G401 (cell line): Measurements from ENCODE around the gene YBX2. TPM values are rescaled to one million over a fixed set of nuclear protein-coding genes. Genes with fewer than 3 reads are reported as not detected.
"Not testable (repeated sequence)": the region's sequence is repeated elsewhere in the genome, so short reads cannot be mapped to it uniquely, and the experiment has no call there.

ENCODE experiments used
- DNase-seq: peaks from one replicate; pipeline ENCODE4 v3.0.0-alpha.2; 2015; ENCODE audit warnings: low spot score
- in situ Hi-C: cut with HindIII; loops from 2 replicates; pipeline ENCODE4 v1.10.0; 2016; ENCODE audit warnings: low sequenced_read_pairs, mixed read lengths
- total RNA-seq: library from RNA; depleted of rRNA; stranded (reverse); fragments of >200 nt; shearing (Covaris generic); gene quantifications from 2 replicates; pipeline ENCODE4 v1.2.3, GENCODE V29; 2014; rRNA removed

The YBX2 gene
- total RNA-seq: 20.5 and 20.9 TPM in 2 replicates

DNA sequence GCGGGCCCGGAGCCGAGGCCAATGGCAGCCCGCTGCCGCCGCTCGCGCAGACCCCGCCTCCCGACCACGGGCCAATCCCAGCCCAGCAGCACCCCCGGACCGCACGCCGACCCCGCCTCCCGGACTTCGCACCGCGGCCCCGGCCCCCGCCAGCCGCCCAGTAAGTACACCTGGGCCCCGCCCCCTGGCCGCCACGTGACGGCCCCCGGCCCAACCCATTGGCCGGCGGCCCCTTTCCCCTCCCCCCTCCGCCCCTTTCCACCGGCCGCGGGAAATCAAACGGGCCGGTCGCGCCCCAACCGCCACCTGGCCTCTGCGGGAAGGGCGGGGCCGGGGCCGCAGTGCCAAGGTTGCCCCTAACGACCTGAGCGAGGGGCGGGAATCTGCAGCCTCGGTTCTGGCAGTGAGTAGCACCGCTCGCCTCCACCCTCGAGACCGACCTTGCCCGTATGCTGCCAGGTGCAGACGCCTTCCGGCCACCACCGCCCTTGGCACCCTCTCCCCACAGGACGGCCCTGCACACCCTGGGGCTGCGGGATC, at the start of gene YBX2:
Gene YBX2, minus strand, starts transcription at position 26 of the 540 bp plus-strand sequence. CDS start 139 bp downstream, outside the sequence.
- DNase-seq: peak; percentile 47
- in situ Hi-C loops: no loop called here

DNA sequence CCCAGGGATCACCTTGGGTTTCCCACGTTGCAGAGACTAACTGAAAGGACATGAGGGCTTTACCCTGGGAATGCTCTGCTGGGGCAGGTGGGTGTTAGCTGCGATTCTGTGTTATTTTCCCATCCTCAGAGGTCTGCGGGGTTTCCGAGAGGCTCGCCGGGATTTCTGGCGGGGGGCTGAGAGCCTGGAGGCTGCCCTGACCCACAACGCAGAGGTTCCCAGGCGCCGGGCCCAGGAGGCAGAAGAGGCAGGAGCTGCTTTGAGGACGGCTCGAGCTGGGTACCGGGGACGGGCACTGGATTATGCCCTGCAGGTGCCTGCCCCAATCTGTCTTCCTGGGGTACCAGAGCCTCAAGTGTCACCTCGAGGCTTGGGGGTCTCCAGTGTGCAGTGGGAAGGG, 48.8 kb upstream of the YBX2 start:
- in situ Hi-C loops: no loop called here
- no peak for DNase-seq

DNA sequence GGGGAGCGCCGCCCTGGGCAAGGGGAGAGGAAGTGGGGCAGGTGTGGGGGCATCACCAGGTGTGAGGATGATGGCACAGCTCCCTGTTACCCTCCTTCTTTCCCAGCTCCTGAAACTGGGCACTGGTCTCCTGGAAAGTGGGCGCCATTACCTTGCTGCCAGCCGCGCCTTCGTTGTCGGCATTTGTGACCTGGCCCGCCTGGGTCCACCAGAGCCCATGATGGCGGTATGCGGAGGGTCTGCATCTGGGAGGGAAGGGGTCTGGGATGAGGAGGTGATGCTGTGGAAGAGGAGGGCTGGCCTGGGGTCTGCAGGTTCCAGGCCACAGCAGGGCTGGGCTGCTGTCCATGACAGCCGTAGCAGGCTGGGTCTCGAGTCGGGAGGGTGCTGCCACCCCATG, 47.4 kb upstream of the YBX2 start:
- in situ Hi-C loops: no loop called here
- no peak for DNase-seq

DNA sequence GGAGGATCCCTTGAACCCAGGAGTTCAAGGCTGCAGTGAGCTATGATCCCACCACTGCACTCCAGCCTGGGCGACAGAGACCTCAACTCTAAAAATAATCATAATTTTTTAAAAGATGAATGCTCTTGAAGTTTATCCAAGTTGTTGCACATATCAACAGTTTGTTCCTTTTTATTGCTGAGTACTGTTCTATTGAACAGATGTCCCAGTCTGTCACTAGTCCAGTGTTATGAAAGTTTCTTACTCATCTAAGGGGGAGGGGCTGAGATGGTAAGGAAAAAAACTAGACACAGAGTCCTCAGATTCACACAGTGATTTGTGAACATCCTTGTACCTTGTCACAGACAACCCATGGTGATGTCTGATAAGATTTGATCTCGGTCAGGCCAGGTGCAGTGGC, 45.7 kb upstream of the YBX2 start:
- no peak for DNase-seq
- in situ Hi-C loops: no loop called here

DNA sequence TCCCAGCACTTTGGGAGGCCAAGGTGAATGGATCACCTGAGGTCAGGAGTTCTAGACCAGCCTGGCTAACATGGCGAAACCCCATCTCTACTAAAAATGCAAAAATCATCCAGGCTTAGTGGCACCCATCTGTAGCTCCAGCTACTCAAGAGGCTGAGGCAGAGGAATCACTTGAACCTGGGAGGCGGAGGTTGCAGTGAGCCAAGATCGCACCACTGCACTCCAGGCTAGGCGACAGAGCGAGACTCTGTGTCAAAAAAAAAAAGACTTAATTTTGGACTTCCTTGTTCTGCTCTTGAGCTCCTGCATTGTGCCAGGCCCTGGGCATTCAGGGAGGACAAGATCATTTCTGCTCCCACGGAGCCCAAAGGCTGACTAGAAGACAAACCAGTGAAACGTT, 43.2 kb upstream of the YBX2 start:
- in situ Hi-C loops, DNase-seq: not testable (repeated sequence)

DNA sequence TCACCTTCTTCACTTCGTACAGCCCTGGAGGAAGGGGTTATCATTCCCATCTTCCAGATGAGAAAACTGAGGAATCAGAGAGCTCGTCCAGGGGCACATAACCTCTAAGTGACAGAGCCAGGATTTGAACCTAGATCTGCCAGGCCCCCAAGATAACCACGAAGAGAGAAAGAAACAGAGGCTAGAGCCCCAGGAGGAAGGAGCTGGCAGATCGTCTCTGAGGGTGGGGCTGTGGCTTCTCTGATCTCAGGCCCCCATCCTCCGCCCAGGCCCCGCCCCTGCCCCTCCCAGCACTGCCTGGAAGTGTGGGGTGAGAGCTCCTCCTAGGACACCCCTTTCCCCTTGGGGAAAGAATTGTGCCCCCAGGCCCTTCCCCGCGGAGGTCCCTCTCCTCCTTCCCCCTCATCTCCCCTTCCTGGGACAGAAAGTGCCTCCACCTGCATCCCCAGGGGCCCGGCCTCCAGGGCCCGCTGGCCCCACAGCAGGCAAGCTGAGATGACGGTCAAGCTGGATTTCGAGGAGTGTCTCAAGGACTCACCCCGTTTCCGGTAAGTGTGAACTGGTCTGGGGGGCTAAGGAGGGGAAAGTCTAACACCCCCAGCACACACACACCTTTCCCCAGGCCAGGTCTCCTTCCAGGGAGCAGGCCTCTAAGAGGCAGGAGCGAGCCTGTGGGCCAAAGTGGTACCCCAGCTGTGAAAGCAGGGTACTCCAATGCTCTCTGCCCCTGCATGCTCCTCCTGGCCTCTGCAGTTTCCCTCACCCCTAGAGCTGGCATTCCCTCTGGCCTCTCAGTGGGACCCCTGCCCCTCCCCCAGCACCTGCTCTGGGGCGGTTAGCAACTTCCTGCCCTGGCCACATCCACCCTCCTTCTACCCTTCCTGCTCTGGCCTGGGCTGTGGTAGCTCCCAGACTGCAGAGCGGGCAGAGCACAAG, 42.1 kb upstream of the YBX2 start, which contains the start of gene ACAP1:
Gene ACAP1, plus strand, starts transcription at position 290 of the 936 bp plus-strand sequence. Its CDS starts 206 bp downstream, at position 496.
- in situ Hi-C loops: no loop called here
- no peak for DNase-seq

DNA sequence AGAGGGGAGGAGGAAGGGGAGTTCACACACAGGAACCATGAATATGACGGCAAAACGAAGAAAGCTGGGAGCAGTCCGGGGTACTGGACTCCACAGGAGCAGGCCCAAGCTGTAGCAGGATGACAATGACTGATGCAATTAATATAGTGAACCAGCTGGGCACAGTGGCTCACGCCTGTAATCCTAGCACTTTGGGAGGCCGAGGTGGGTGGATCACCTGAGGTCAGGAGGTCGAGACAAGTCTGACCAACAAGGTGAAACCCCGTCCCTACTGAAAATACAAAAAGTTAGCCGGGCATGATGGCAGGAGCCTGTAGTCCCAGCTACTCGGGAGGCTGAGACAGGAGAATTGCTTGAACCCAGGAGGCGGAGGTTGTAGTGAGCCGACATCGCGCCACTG, 41.3 kb upstream of the YBX2 start:
- in situ Hi-C loops: not testable (repeated sequence)

DNA sequence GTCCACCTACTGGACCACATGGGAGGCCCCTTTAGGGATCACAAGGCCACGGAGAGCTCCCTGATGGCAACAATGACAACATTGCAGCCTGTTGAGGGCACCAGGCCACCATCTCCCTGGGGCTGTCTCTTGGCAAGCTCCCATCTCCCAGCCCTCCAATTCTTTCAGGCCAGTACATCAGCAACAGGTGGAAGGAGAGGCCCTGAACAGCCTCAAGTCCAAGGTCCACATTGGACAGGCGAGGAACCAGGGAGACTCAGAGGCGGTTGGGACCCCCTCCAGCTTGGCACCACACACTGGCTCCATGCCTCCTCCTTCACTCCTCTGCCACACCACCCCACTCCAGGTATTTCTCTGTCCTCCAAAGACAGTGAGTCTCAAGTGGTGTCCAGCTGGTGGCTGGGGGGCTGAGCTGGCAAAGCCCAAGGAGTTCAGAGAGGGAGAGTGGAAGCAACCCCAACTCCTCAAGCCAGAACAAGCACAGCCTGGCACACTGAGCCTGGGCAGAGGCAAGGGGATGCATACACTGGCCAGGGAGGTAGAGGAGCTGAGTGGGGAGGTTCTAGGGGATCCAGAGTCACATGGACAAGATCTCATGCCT, 40.6 kb upstream of the YBX2 start:
- in situ Hi-C loops: no loop called here
- no peak for DNase-seq

More for the DNA sequence above, 41.3 kb upstream of the YBX2 start:
- not testable (repeated sequence) for DNase-seq

DNA sequence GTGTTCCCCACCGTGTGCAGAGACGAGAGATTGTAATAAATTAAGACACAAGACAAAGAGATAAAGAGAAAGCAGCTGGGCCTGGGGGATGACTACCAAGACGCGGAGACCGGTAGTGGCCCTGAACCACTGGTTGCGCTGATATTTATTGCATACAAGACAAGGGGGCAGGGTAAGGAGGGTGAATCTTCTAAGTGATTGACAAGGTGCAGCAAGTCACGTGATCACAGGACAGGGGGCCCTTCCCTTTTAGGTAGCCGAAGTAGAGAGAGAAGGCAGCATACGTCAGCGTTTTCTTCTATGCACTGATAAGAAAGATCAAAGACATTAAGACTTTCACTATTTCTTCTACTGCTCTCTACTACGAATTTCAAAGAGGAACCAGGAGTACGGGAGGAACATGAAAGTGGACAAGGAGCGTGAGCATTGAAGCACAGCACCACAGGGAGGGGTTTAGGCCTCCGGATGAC, 38.2 kb upstream of the YBX2 start:
- in situ Hi-C loops, DNase-seq: not testable (repeated sequence)

DNA sequence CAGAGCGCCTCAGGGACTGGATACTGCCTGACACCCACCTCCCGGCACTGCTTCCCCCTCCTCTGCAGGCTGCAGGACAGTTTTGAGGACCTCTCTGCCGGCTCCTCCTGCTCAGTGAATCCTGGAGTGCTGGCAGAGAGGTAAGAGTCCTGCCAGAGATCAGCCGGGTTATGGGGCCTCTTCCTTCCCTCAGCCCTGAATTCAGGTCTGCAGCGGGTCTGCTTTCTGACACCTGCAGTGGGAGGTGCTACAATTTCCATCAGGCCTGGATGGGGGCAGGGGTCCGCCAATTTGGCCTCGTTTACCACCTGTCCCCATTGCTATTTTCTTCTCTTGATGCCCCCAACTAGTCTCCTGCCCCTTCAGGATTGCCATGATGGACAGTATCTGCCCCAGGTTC, 37.7 kb upstream of the YBX2 start:
- in situ Hi-C loops: no loop called here
- no peak for DNase-seq

DNA sequence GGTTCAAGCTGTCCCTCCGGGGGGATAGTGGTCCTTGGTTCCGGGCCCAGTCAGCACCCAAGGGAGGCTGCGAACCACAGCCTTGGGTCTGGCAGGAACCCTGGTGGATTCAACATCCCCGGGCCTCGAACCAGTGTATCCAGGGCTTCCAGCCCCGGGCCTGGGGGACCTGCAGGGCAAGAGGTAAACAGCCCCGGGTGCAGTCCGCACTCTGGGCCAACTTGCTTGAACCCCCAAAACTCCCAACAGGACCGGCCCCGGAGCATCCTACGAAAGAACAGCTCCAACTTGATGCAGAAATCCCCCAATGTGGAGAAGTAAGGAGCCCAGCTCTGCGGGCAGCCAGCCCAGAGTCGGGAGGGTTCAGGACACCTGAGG, 36.2 kb upstream of the YBX2 start:
- in situ Hi-C loops: no loop called here
- no peak for DNase-seq

DNA sequence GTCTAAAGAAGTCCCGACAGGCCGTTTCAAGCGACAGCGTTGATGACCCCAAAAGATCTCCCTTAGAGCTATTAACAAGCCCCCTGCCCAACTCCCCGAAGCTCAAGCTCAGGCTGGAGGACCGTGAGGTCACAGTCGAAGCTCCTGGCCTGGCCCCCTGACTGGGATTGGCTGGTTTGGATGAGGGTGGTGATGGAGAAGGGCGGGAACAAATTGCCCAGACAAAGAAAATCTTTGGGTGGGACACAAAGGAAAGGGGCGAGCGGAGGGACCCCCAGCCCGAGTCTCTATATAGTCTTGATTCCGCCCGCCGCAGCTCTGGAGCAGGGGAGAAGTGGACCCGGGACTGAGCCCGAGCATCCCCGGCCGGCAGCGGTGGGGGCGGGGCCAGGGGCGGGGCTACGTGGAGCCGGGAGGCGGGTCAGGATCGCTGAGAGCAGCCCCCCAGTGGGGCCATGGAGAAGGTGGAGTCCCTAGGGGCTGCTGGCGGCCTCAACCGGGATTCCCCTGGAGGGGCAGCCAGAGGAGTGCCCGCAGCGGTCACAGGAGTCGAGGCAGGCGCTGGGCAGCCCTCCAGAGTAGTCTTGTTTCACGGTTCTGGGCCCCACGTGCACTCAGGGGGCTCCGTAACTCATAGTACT, 35.7 kb upstream of the YBX2 start:
- DNase-seq: peak; percentile 80
- in situ Hi-C loops: loop anchor here (10.0 kb wide), 1 partner anchor 105 kb away; no protein-coding TSS in a partner anchor

DNA sequence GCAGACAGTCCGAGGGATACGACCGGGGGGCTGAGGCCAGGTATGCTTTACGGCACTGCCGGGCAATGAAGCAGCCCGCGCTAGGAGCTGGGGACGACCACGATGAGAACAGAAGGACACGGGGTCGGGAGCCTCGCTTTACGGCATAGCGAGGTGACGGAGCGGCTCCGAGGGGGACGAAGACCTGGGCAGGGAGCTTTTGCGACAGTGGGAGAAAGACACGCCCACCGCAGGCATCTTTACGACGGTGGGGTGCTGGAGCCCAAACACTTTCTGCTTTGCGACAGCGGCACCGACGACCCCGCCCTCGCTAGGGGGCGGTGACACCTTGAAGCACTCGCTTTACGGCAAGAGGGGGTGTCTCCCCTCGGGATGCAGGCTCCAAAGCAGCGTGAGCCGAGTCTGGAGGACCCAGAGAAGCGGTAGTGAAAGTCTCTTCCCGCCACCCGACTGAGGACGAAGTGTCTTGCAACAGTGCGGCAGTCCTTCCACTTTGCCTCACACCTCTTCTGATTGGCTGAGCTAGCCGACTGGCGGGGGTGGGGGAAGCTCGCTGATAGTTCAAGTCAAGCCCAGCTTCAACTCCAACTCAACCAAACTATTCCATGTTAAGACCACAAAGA, 35.0 kb upstream of the YBX2 start:
- in situ Hi-C loops: loop anchor here (10.0 kb wide), 1 partner anchor 105 kb away; no protein-coding TSS in a partner anchor
- DNase-seq: peak; percentile 98

DNA sequence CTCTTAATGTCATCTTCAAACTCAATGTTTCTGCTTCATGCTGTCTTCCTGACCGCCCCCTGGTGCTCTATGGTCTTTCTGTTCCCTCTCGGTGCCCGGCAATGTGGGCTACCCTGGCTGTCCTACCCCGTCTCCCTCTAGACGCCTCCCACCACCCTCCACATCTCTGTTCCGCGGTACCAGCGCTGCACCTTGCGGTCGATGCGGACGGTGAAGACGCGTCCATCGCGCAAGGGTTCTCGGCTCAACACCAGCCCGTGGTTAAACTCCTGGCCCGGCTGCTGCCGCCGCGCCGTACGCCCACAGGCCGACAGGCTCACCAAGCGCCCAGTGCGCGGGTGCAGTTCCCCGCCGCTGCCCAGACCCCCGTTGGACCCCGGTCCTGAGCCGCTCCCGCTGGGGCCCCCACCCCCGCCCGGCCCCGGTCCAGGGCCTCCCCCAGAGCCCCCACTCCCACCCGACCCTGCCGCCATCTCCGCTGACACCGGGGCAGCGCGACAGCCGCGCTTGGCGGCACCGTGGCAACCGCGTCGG, 34.5 kb upstream of the YBX2 start, which contains the start of gene NEURL4:
Gene NEURL4, minus strand, starts transcription at position 496 of the 534 bp plus-strand sequence. Its CDS starts 23 bp downstream, at position 473.
- in situ Hi-C loops: loop anchor here (10.0 kb wide), 1 partner anchor 104 kb away; no protein-coding TSS in a partner anchor
- DNase-seq: no peak

DNA sequence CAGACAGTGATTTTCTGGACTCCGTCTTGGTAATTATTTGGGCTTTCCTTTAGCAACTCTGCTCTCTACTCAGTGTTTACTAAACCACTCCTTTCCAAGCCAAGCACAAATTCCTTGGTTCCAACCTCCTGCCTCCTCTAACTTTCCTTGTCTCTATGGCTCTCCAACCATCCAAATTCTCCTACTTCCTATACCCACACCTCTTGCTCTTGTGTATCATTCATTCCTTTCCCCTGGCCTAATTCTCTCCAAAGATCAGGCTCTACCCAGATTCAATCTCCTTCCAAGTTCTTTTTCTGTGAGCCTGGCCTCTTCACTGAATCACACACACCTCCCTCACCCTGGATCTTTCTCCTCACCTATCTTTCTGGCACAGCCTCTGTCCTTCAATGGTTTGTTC, 33.6 kb upstream of the YBX2 start:
- no peak for DNase-seq
- in situ Hi-C loops: loop anchor here (10.0 kb wide), 1 partner anchor 103 kb away; no protein-coding TSS in a partner anchor

DNA sequence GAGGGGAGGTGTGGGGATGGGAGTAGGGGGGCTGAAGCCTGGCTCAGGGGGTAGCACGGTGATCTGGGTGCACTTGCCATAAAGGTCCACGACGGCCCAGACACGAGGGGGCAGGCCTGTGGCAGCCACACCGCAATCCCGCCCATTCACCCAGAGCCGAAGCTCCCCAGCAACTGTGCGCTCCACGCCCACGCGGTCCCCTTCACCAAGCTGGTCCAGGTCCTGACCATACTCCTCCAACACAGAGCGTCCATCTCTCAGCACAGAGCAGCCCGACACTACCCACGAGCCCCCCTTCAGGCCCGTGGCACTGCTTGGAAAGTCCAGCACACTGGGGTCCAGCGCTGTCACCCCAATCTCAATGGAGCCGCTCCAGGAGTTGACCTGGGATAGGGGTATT, 33.1 kb upstream of the YBX2 start:
- no peak for DNase-seq
- in situ Hi-C loops: loop anchor here (10.0 kb wide), 1 partner anchor 103 kb away; no protein-coding TSS in a partner anchor

DNA sequence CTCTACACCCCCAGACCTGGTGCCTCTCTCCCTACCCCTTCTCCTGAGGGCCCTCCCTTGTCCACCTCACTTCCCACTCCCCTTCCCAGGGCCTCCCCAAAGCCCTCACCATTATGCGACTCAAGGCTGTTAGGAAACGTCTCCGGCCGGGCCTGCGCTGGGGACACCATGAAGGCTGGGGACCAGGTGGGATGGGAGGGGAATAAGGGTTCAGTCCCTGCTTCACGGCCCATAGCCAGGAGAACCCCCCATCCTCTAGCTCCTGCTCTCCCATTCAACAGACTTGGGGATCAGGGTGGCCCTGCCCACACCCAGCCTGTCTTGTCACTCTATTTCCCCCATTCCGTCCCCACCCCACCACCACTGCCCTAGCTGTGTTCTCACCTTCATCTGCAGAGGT, 32.6 kb upstream of the YBX2 start:
- no peak for DNase-seq
- in situ Hi-C loops: loop anchor here (10.0 kb wide), 1 partner anchor 102 kb away; no protein-coding TSS in a partner anchor

DNA sequence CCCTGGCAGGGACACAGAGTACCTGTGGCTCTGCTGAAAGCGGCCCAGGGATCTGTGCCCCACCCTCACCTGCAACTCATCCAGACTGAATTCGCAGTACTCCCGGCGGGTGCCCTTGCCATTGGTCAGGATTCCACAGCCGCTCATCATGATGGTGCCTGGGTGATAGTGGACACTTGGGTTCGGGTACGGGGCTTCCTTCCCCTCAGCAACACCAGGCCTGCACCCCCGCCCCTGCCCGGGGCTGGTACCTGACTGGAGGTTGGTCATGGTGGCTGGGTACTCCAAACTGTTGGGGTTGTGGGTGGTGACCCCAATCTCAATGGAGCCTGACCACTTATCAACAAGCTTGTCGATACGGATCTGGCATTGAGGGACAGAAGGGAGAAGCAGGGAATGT, 31.7 kb upstream of the YBX2 start:
- no peak for DNase-seq
- in situ Hi-C loops: loop anchor here (10.0 kb wide), 1 partner anchor 101 kb away; no protein-coding TSS in a partner anchor
